ENCODE measurements around the gene TMEM222.

- TF ChIP-seq ZNF263 (CRISPR knock-in tag; IDR thresholded peaks at IDR 0.05; ENCODE audit: low read depth) (no peak), ATF2 (CRISPR knock-in tag; IDR thresholded peaks at IDR 0.05; ENCODE audit: borderline replicate concordance, low read depth) (no peak), USF1 (CRISPR knock-in tag; IDR thresholded peaks at IDR 0.05) (no peak), CTCF (IDR thresholded peaks at IDR 0.05) (no peak), JUN (CRISPR knock-in tag; IDR thresholded peaks at IDR 0.05) (no peak), GABPB1 (CRISPR knock-in tag; IDR thresholded peaks at IDR 0.05) (no peak), NR2C2 (CRISPR knock-in tag; IDR thresholded peaks at IDR 0.05) (no peak), ZNF121 (CRISPR knock-in tag; IDR thresholded peaks at IDR 0.05) (no peak), FOXK1 (CRISPR knock-in tag; IDR thresholded peaks at IDR 0.05) (no peak), FOXJ3 (CRISPR knock-in tag; IDR thresholded peaks at IDR 0.05; ENCODE audit: borderline replicate concordance) (no peak), MYBL2 (CRISPR knock-in tag; IDR thresholded peaks at IDR 0.05) (no peak), SP1 (CRISPR knock-in tag; conservative IDR thresholded peaks at IDR 0.05) (no peak), USF2 (CRISPR knock-in tag; IDR thresholded peaks at IDR 0.05) (no peak)
Observed at GRCh38 chr1:27380224-27380623, 58.3 kb downstream of the TMEM222 start.
